ENCODE measurements around the gene COL5A1.

DNA sequence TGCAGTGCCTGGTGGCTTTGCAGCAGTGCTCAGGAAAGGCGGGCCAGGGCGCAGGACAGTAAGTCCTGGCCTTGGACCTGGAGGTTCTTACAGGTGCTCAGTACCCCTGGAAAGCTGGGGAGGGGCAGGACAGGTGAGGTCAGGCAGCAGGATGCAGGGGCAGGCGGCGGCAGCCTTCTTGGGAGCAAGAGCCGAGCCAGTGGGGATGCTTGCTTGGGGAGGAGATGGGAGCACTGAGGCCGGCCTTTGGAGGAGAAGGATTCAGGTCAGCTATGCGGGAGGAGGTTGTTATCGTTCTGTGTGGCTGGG lies 98.0 kb downstream of the COL5A1 start:
- TF ChIP-seq, protein P1, sequence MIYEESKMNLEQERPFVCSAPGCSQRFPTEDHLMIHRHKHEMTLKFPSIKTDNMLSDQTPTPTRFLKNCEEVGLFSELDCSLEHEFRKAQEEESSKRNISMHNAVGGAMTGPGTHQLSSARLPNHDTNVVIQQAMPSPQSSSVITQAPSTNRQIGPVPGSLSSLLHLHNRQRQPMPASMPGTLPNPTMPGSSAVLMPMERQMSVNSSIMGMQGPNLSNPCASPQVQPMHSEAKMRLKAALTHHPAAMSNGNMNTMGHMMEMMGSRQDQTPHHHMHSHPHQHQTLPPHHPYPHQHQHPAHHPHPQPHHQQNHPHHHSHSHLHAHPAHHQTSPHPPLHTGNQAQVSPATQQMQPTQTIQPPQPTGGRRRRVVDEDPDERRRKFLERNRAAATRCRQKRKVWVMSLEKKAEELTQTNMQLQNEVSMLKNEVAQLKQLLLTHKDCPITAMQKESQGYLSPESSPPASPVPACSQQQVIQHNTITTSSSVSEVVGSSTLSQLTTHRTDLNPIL (CRISPR knock-in tag; IDR thresholded peaks at IDR 0.05; ENCODE audit: low read depth) = no peak
- TF ChIP-seq GLIS3 (CRISPR knock-in tag; IDR thresholded peaks at IDR 0.05) (no peak), RARB (CRISPR knock-in tag; IDR thresholded peaks at IDR 0.05) (no peak), ZFP3 (CRISPR knock-in tag; IDR thresholded peaks at IDR 0.05) (no peak), ARNTL (CRISPR knock-in tag; IDR thresholded peaks at IDR 0.05; ENCODE audit: borderline replicate concordance, low read depth) (no peak), PATZ1 (CRISPR knock-in tag; IDR thresholded peaks at IDR 0.05; ENCODE audit: borderline replicate concordance) (no peak), CSRNP3 (CRISPR knock-in tag; IDR thresholded peaks at IDR 0.05) (no peak), ZFP30 (CRISPR knock-in tag; IDR thresholded peaks at IDR 0.05) (no peak), TOX (CRISPR knock-in tag; IDR thresholded peaks at IDR 0.05; ENCODE audit: borderline replicate concordance) (no peak), POU6F1 (CRISPR knock-in tag; IDR thresholded peaks at IDR 0.05; ENCODE audit: borderline replicate concordance, low read depth) (no peak), PPARA (CRISPR knock-in tag; IDR thresholded peaks at IDR 0.05; ENCODE audit: borderline replicate concordance) (no peak)
- TF ChIP-seq, protein P2, sequence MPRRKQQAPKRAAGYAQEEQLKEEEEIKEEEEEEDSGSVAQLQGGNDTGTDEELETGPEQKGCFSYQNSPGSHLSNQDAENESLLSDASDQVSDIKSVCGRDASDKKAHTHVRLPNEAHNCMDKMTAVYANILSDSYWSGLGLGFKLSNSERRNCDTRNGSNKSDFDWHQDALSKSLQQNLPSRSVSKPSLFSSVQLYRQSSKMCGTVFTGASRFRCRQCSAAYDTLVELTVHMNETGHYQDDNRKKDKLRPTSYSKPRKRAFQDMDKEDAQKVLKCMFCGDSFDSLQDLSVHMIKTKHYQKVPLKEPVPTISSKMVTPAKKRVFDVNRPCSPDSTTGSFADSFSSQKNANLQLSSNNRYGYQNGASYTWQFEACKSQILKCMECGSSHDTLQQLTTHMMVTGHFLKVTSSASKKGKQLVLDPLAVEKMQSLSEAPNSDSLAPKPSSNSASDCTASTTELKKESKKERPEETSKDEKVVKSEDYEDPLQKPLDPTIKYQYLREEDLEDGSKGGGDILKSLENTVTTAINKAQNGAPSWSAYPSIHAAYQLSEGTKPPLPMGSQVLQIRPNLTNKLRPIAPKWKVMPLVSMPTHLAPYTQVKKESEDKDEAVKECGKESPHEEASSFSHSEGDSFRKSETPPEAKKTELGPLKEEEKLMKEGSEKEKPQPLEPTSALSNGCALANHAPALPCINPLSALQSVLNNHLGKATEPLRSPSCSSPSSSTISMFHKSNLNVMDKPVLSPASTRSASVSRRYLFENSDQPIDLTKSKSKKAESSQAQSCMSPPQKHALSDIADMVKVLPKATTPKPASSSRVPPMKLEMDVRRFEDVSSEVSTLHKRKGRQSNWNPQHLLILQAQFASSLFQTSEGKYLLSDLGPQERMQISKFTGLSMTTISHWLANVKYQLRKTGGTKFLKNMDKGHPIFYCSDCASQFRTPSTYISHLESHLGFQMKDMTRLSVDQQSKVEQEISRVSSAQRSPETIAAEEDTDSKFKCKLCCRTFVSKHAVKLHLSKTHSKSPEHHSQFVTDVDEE (CRISPR knock-in tag; IDR thresholded peaks at IDR 0.05) = no peak

Data from SK-N-SH treated with all-trans-retinoic acid at 6 μM for 48 hours (cell line).